Measurements from ENCODE around the gene ALKAL2.

The ALKAL2 gene

GRCh38 chr2:288758-289361 lies 969 bp upstream of the ALKAL2 start:
- Histone ChIP-seq H3K36me3 (ENCODE audit: insufficient read depth, low read length) (no peaks in the 10 kb centered on the region), H3K9ac (ENCODE audit: low read depth, low read length) (no peak overlapping the region), H3K27me3 (ENCODE audit: control insufficient read depth, insufficient read depth, low read length) (peaks cover 40% of the 10 kb centered on the region), H3K4me3 (ENCODE audit: low read length) (peak overlapping the region; percentile 69), H3K4me2 (ENCODE audit: low read length) (peak overlapping the region; percentile 90), H3K4me1 (ENCODE audit: control insufficient read depth, insufficient read depth, low read length) (peaks cover 15% of the 10 kb centered on the region), H3K9me3 (replicated peaks; ENCODE audit: low read length) (no peaks in the 10 kb centered on the region)

GRCh38 chr2:287471-287885 lies 413 bp downstream of the ALKAL2 start:
- Histone ChIP-seq H3K9ac (ENCODE audit: low read depth, low read length) (no peak overlapping the region), H3K27me3 (ENCODE audit: control insufficient read depth, insufficient read depth, low read length) (peaks cover 38% of the 10 kb centered on the region)

GRCh38 chr2:286774-287392 lies 1.0 kb downstream of the ALKAL2 start:
- Histone ChIP-seq H3K4me1 (ENCODE audit: control insufficient read depth, insufficient read depth, low read length) (peaks cover 15% of the 10 kb centered on the region), H3K9me3 (replicated peaks; ENCODE audit: low read length) (no peaks in the 10 kb centered on the region), H3K4me2 (ENCODE audit: low read length) (peak overlapping the region; percentile 72), H3K27me3 (ENCODE audit: control insufficient read depth, insufficient read depth, low read length) (peaks cover 34% of the 10 kb centered on the region), H3K9ac (ENCODE audit: low read depth, low read length) (no peak overlapping the region), H3K36me3 (ENCODE audit: insufficient read depth, low read length) (peaks cover 5% of the 10 kb centered on the region), H3K4me3 (ENCODE audit: low read length) (no peak overlapping the region)

More at GRCh38 chr2:287471-287885, 413 bp downstream of the ALKAL2 start:
- peaks cover 15% of the 10 kb centered on the region for H3K4me1 ChIP-seq (ENCODE audit: control insufficient read depth, insufficient read depth, low read length)
- H3K36me3 ChIP-seq (ENCODE audit: insufficient read depth, low read length) = no peaks in the 10 kb centered on the region
- no peaks in the 10 kb centered on the region for H3K9me3 ChIP-seq (replicated peaks; ENCODE audit: low read length)
- H3K4me2 ChIP-seq (ENCODE audit: low read length) = peak overlapping the region; percentile 72
- peak overlapping the region; percentile 35 for H3K4me3 ChIP-seq (ENCODE audit: low read length)

GRCh38 chr2:286035-286434 lies 1.9 kb downstream of the ALKAL2 start:
- Histone ChIP-seq H3K27me3 (ENCODE audit: control insufficient read depth, insufficient read depth, low read length) (peaks cover 28% of the 10 kb centered on the region), H3K9me3 (replicated peaks; ENCODE audit: low read length) (no peaks in the 10 kb centered on the region), H3K4me2 (ENCODE audit: low read length) (no peak overlapping the region), H3K9ac (ENCODE audit: low read depth, low read length) (no peak overlapping the region), H3K36me3 (ENCODE audit: insufficient read depth, low read length) (peaks cover 12% of the 10 kb centered on the region), H3K4me1 (ENCODE audit: control insufficient read depth, insufficient read depth, low read length) (peaks cover 15% of the 10 kb centered on the region), H3K4me3 (ENCODE audit: low read length) (no peak overlapping the region)

GRCh38 chr2:285531-285930 lies 2.4 kb downstream of the ALKAL2 start:
- Histone ChIP-seq H3K4me3 (ENCODE audit: low read length) (no peak overlapping the region), H3K36me3 (ENCODE audit: insufficient read depth, low read length) (peaks cover 17% of the 10 kb centered on the region), H3K9me3 (replicated peaks; ENCODE audit: low read length) (no peaks in the 10 kb centered on the region), H3K4me2 (ENCODE audit: low read length) (no peak overlapping the region), H3K9ac (ENCODE audit: low read depth, low read length) (no peak overlapping the region), H3K4me1 (ENCODE audit: control insufficient read depth, insufficient read depth, low read length) (peaks cover 15% of the 10 kb centered on the region), H3K27me3 (ENCODE audit: control insufficient read depth, insufficient read depth, low read length) (peaks cover 24% of the 10 kb centered on the region)

GRCh38 chr2:284896-285492 lies 2.9 kb downstream of the ALKAL2 start:
- no peaks in the 10 kb centered on the region for H3K9me3 ChIP-seq (replicated peaks; ENCODE audit: low read length)
- no peak overlapping the region for H3K4me3 ChIP-seq (ENCODE audit: low read length)
- H3K9ac ChIP-seq (ENCODE audit: low read depth, low read length) = no peak overlapping the region
- H3K4me2 ChIP-seq (ENCODE audit: low read length) = no peak overlapping the region
- H3K36me3 ChIP-seq (ENCODE audit: insufficient read depth, low read length) = peaks cover 20% of the 10 kb centered on the region
- H3K27me3 ChIP-seq (ENCODE audit: control insufficient read depth, insufficient read depth, low read length) = peaks cover 18% of the 10 kb centered on the region
- H3K4me1 ChIP-seq (ENCODE audit: control insufficient read depth, insufficient read depth, low read length) = peaks cover 14% of the 10 kb centered on the region

GRCh38 chr2:283996-284794 lies 3.7 kb downstream of the ALKAL2 start:
- H3K36me3 ChIP-seq (ENCODE audit: insufficient read depth, low read length) = peaks cover 28% of the 10 kb centered on the region
- H3K4me1 ChIP-seq (ENCODE audit: control insufficient read depth, insufficient read depth, low read length) = peaks cover 6% of the 10 kb centered on the region
- H3K4me2 ChIP-seq (ENCODE audit: low read length) = no peak overlapping the region
- no peak overlapping the region for H3K9ac ChIP-seq (ENCODE audit: low read depth, low read length)
- H3K4me3 ChIP-seq (ENCODE audit: low read length) = no peak overlapping the region
- peaks cover 12% of the 10 kb centered on the region for H3K27me3 ChIP-seq (ENCODE audit: control insufficient read depth, insufficient read depth, low read length)
- no peaks in the 10 kb centered on the region for H3K9me3 ChIP-seq (replicated peaks; ENCODE audit: low read length)

GRCh38 chr2:282371-283263 lies 5.3 kb downstream of the ALKAL2 start:
- H3K9me3 ChIP-seq (replicated peaks; ENCODE audit: low read length) = no peaks in the 10 kb centered on the region
- H3K9ac ChIP-seq (ENCODE audit: low read depth, low read length) = no peak overlapping the region
- no peak overlapping the region for H3K4me3 ChIP-seq (ENCODE audit: low read length)
- H3K4me1 ChIP-seq (ENCODE audit: control insufficient read depth, insufficient read depth, low read length) = peaks cover 4% of the 10 kb centered on the region
- no peak overlapping the region for H3K4me2 ChIP-seq (ENCODE audit: low read length)
- peaks cover 41% of the 10 kb centered on the region for H3K36me3 ChIP-seq (ENCODE audit: insufficient read depth, low read length)
- peaks cover 9% of the 10 kb centered on the region for H3K27me3 ChIP-seq (ENCODE audit: control insufficient read depth, insufficient read depth, low read length)

- no peak overlapping the region for H3K4me3 ChIP-seq (ENCODE audit: low read length)
- H3K4me1 ChIP-seq (ENCODE audit: control insufficient read depth, insufficient read depth, low read length) = no peaks in the 10 kb centered on the region
- H3K9me3 ChIP-seq (replicated peaks; ENCODE audit: low read length) = no peaks in the 10 kb centered on the region
- no peaks in the 10 kb centered on the region for H3K27me3 ChIP-seq (ENCODE audit: control insufficient read depth, insufficient read depth, low read length)
- no peak overlapping the region for H3K4me2 ChIP-seq (ENCODE audit: low read length)
- no peak overlapping the region for H3K9ac ChIP-seq (ENCODE audit: low read depth, low read length)
- peaks cover 49% of the 10 kb centered on the region for H3K36me3 ChIP-seq (ENCODE audit: insufficient read depth, low read length)
Observed at GRCh38 chr2:281381-281780, 6.5 kb downstream of the ALKAL2 start.

- H3K36me3 ChIP-seq (ENCODE audit: insufficient read depth, low read length) = peaks cover 56% of the 10 kb centered on the region
- H3K9ac ChIP-seq (ENCODE audit: low read depth, low read length) = no peak overlapping the region
- no peaks in the 10 kb centered on the region for H3K4me1 ChIP-seq (ENCODE audit: control insufficient read depth, insufficient read depth, low read length)
- no peaks in the 10 kb centered on the region for H3K27me3 ChIP-seq (ENCODE audit: control insufficient read depth, insufficient read depth, low read length)
- no peaks in the 10 kb centered on the region for H3K9me3 ChIP-seq (replicated peaks; ENCODE audit: low read length)
- no peak overlapping the region for H3K4me3 ChIP-seq (ENCODE audit: low read length)
- no peak overlapping the region for H3K4me2 ChIP-seq (ENCODE audit: low read length)
Observed at GRCh38 chr2:280650-281110, 7.2 kb downstream of the ALKAL2 start.

Data from skeletal muscle satellite cell (primary cell).